A549 (cell line): Measurements from ENCODE around the gene KCNMA1.

Source experiments
- CTCF ChIP-seq: fragments of >200 bp; sonication (Bioruptor Twin); formaldehyde crosslinking; IDR thresholded peaks from 3 replicates; pipeline ENCODE4 v1.5.1; 2016
- EHF ChIP-seq: fragments of 250-450 bp; sonication (Bioruptor Pico); IDR thresholded peaks from 2 replicates; pipeline ENCODE4 v1.5.0; 2020; ENCODE audit warnings: mild to moderate bottlenecking
- ELK1 ChIP-seq: fragments of 150-350 bp; IDR thresholded peaks from 2 replicates; pipeline ENCODE4 v1.6.1; 2014; ENCODE audit warnings: low read depth, mild to moderate bottlenecking, low read length
- PBX3 ChIP-seq: IDR thresholded peaks from 2 replicates; pipeline ENCODE4 v1.6.1; 2012
- POLR2A ChIP-seq: IDR thresholded peaks from 2 replicates; pipeline ENCODE4 v1.6.1; 2012; ENCODE audit warnings: mild to moderate bottlenecking, low read length
- TFCP2L1 ChIP-seq: fragments of 250-450 bp; sonication (Bioruptor Pico); IDR thresholded peaks from 2 replicates; pipeline ENCODE4 v1.5.0; 2021; ENCODE audit warnings: mild to moderate bottlenecking

GRCh38 chr10:77611221-77611620, 26.4 kb downstream of the KCNMA1 start:
- no peak for TF ChIP-seq POLR2A
- no peak for TF ChIP-seq PBX3
- no peak for TF ChIP-seq CTCF
- no peak for TF ChIP-seq TFCP2L1 (CRISPR knock-in tag)
- no peak for TF ChIP-seq EHF (CRISPR knock-in tag)
- TF ChIP-seq ELK1: no peak
